DMS79 (cell line): ENCODE data around the gene CPT1B.

Experiments
- DNase-seq: peaks from one replicate; lab custom pipeline; 2025; lab: John Stamatoyannopoulos, UW

CPT1B gene

DNA sequence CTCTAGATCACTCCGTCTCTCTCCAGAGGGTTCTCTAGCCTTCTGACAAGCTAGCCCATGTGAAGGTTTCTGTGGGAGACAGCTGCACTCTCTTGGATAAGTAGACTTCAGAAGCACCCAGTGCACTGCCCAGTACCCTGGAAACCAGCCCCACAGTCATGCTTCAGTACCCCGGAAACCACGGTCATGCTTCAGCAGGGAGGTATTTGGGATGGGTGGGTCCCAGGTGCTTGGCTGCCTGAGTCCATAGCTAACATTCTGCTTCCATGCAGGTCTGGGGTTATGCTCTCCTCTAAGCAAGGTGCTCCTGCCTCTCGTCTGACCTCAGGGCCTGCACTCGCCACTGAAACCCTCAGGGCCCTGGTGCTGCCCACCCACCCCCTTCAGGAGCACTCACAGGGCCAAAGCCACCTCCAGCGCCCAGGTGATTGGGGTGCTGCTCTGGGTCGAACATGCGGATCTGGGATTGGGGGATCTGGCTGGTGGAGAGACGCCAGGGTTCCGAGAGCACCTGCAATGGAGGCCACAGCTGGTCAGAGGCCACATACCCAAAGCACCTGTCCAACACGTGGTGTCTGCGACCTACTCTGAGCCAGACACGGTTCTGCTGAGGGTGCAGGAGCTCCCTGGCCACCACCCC is 8.2 kb downstream of the CPT1B start:
- no peak for DNase-seq

GRCh38 chr22:50569041-50569459 is 9.2 kb downstream of the CPT1B start:
- DNase-seq: no peak

DNA sequence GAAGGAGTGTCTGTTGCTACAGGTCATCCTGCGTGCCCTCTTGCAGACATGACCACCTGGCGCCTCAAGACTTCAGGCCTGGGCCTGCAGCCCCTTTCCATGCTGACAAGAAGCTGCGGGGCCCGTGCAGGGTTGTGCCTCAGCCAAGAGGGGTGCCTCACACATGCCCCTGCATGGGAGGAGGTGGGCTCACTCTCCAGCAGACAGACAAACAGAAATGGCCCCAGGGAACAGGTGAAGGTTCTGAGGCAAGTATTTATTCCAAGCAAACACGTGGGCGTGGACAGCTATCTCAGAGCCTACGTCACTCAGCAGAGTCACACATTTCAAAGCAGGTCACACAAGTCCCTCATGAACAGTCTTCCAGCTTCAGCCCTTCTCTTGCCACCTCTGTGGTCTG is 9.6 kb downstream of the CPT1B start:
- no peak for DNase-seq

GRCh38 chr22:50567721-50568252 is 10.4 kb downstream of the CPT1B start:
- no peak for DNase-seq

DNA sequence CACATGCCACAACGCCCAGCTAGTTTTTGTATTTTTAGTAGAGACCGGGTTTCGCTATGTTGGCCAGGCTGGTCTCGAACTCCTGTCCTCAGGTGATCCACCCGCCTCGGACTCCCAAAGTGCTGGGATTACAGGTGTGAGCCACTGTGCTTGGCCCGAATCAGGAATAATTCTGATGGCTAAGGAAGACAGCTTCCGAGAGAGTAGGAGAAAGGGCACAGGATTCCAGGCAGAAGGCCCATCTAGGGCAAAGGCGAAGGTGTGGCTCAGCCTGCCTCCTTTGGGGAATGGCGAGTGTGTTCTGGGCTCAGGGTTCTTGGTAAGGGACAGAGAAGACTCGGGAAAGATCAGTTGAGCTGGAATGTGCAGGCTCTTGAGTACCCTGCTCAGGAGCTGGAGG is 13.9 kb downstream of the CPT1B start:
- DNase-seq: no peak

DNA sequence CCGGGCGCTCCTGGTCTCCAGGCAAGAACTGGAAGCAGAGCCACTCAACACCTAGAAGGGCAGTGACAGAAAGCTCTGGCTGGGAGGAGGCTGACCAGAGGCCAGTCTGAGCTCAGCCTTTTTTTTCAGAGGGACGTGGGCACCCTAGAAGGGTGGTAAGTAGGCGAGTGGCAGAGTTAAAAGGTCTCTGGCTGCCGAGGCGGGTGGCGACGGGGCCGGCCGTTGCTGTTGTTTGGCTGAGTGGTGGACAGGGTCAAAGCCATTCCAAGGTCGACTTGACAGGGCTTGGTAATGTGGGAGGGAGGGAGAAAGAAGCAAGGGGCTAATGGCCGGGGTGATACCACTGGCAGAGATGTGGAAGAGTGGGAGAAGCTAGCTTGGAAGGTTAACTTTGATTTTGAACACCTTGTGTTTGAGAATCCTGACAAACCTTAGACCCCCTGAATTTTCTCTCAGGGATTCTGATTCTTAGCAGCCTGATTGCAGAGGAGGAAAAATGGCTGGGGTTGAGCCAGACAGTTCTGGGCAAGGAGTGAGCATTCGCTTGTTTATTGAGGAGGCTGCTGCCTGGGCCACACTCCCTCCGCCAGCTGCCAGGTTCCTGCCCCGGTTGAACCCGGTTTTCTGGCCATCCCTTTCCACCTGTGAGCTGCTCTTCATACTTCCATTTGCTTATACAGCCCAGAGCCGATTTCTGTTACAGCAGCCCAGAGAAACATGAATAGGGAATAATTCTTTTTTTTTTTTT is 14.6 kb downstream of the CPT1B start:
- DNase-seq: no peak

GRCh38 chr22:50562523-50563412 is 15.5 kb downstream of the CPT1B start, which contains the start of gene SYCE3:
Gene SYCE3, minus strand, starts transcription at chr22:50562919. Its CDS starts 6,514 bp downstream, at chr22:50556405.
- peak; percentile 63 for DNase-seq

DNA sequence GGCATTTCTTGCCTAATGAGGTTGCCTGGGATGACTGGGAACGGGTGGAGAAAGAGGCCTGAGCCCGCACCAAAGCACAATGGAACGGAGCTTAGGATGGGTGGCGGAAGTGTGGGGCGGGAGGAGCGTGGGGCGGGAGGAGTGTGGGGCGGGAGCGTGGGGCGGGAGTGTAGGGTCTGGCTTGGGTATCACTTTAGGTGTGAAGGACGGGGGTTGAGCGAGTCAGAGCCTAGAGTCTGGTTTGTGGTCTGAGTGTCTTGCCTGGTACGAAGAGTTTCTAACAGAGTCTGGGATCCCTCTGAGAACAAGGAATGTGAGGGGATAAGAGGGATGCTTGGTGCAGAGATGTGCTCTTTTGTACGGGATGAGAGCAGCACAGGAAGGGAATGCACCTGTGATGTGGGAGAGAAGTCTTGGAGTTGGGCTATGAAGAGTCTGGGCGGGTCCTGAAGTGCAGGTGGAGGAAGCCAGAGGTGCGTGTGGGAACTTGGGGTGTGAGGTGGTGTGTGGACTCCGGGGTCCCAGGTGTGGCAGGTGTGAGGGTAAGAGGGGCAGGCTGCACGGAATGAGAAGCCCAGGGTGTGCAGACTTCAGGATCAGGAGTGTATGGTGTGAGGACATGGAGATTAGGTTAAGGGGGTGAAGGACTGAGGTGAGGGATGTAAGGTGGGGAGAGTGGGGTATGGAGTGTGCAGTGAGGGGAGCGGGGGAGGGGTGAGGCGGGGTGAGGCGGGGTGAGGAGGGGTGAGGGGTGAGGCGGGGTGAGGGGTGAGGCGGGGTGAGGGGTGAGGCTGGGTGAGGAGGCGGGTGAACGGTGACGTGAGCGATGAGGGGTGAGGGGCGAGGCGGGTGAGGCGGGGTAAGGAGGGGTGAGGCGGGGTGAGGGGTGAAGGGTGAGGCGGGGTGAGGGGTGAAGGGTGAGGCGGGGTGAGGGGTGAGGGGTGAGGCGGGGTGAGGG is 16.5 kb downstream of the CPT1B start:
- no peak for DNase-seq

DNA sequence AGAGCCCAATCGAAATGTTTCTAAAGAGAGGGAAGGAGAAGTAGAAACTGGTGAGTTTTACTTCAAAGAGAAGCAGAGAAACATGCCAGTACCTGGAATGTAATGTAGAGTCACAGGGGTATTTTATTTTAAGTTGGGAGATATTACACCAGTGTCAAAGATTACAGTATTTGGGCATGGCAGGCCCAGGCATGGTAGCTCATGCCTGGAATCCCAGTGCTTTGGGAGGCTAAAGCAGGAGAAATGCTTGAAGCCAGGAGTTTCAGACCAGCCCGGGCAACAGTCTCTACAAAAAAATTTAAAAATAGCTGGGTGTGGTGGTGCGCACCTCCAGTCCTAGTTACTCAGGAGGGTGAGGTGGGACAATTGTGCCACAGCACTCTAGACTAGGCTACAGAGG is 18.2 kb downstream of the CPT1B start:
- no peak for DNase-seq

GRCh38 chr22:50556703-50557102 is 21.5 kb downstream of the CPT1B start:
- DNase-seq: no peak

DNA sequence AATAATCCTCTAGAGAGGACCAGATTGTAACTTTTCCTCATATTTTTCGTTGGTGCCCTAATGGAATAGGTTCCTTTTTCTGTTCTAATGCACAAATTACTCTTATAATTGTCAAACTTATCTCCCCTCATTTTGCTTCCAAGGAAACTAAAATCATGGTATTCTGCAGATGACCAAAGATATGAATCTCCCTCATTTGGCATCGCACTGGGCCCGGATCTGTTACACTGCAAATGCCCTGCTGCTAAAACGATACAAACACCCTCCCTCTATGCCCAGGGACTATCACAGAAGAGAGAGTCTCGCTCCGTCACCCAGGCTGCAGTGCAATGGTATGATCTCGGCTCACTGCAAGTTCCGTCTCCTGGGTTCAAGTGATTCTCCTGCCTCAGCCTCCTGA is 24.9 kb downstream of the CPT1B start:
- no peak for DNase-seq

GRCh38 chr22:50551160-50551752 is 27.0 kb downstream of the CPT1B start:
- DNase-seq: no peak

DNA sequence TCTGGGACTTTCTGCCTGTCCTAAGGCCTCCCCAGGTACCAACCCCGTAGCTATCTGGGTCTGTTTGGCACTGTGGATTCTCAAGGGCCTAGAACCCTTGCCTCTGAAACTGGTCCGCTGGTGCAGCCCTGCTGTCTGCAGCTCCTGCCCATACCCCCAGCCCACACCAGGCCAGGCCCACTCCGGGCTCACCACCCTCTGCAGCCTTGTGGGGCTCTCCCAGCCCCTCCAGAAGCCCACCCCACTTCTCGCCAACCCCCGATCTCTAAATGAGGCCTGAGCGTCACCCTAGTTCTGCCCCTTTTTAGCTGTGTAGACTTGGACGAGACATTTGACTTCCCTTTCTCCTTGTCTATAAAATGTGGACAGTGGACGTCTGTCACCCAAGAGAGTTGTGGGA is 27.8 kb downstream of the CPT1B start:
- no peak for DNase-seq

DNA sequence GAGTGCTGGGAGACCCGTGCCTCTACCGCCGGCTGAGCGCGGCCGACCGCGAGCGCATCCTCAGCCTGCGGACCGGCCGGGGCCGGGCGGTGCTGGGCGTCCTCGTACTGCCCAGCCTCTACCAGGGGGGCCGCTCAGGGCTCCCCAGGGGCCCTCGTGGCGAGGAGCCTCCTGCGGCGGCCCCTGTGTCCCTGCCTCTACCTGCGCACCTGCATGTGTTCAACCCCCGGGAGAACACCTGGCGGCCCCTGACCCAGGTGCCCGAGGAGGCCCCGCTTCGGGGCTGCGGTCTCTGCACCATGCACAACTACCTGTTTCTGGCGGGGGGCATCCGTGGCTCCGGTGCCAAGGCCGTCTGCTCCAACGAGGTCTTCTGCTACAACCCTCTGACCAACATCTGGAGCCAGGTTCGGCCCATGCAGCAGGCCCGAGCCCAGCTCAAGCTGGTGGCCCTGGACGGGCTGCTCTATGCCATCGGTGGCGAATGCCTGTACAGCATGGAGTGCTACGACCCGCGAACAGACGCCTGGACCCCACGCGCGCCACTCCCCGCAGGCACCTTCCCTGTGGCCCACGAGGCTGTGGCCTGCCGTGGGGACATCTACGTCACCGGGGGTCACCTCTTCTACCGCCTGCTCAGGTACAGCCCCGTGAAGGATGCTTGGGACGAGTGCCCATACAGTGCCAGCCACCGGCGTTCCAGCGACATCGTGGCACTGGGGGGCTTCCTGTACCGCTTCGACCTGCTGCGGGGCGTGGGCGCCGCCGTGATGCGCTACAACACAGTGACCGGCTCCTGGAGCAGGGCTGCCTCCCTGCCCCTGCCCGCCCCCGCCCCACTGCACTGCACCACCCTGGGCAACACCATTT is 29.1 kb downstream of the CPT1B start:
- DNase-seq: no peak

- no peak for DNase-seq
Observed at GRCh38 chr22:50548040-50548920, 29.9 kb downstream of the CPT1B start.

- no peak for DNase-seq
Observed at GRCh38 chr22:50547263-50547985, 30.8 kb downstream of the CPT1B start.

DNA sequence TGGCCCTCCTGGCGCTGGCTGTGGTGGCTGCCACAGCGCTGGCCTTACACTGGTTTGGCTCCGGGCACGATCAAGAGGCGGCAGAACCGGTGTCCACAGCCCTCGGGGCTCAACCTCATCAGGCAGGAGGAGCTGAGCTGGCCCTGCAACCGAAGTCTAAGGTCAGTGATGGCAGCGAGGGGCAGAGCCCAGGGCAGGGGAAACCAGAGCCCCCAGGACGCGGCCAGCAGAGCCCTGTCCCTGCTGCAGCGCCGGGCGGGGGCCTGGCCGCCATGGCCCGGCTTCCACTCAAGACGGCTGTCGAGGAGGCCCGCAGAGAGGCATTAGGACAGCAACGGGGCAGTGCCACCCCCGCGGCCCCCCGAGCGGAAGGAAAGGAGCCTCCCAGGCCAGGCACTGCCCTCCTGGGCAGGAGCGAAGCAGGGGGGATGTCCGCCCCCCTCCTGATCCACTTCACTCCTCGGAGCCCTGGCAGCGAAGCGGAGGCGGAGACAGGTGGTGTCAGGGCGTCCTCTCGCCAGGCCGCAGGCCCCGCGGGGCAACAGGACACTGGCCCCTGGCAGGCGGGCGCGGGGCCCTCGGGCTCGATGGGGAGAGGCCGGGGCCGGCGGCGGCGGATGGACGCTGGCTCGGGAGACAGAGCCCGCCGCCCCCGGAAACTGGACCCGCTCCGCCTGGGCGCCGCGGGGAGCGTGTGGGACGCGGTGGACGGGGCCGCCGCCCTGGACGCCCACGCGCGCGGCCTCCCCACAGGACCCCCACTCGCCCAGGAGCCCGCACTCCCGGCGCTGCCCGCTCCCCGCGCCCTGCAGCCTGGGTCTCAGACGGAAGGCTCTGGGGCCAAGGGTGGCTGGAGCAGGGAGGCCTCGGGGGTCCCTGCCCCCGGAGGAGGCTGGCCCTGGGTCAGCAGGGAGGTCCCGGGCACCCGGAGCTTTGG is 31.6 kb downstream of the CPT1B start:
- DNase-seq: no peak
